ENCODE results near the gene LIMA1. TPM values are rescaled to one million over a fixed set of nuclear protein-coding genes. Genes with fewer than 3 reads are reported as not detected.
"Not testable (repeated sequence)": the region's sequence is repeated elsewhere in the genome, so short reads cannot be mapped to it uniquely, and the experiment has no call there.

The LIMA1 gene
- total and polyA plus RNA-seq, 2 experiments from 2014 or later: 8.9 to 12.6 TPM

DNA sequence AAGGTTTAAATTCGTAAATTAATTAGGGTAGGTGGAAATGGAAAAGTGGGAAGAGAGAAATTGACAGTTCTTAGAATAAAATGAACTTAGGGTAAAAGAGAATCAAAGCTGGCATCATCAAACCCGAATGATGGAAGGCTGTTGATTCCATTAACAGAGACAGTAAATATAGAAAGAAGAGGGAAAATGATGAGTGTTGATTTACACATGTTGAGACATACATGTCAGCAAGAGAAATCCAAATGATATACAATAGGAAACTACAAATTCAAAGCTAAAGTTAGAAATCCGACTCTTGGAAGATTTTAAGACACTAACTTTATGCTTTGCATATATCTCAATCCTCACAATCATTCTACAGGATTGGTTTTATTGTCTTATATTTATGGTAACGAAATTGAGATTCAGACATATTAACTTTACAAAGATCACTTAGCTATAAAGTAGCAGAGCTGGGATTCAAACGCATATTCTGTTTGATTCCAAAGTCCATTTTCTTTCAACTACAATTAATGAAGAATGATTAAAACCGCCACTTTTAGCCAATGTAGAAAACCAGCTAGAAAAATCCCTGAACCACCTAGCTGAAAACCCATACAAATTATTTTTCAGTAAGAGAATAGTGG, 30.2 kb downstream of the LIMA1 start:
- Histone ChIP-seq H3K4me1 (ENCODE audit: low read depth) (peaks cover 5% of the 10 kb centered on the region), H3K27ac (no peak overlapping the region), H3K36me3 (no peaks in the 10 kb centered on the region), H3K27me3 (no peaks in the 10 kb centered on the region), H3K9me3 (ENCODE audit: low read depth) (no peaks in the 10 kb centered on the region), H3K4me3 (no peak overlapping the region)
- DNase-seq (ENCODE audit: low read depth in 1 of 2, low spot score in 1 of 2): no peak
- TF ChIP-seq, protein P1, sequence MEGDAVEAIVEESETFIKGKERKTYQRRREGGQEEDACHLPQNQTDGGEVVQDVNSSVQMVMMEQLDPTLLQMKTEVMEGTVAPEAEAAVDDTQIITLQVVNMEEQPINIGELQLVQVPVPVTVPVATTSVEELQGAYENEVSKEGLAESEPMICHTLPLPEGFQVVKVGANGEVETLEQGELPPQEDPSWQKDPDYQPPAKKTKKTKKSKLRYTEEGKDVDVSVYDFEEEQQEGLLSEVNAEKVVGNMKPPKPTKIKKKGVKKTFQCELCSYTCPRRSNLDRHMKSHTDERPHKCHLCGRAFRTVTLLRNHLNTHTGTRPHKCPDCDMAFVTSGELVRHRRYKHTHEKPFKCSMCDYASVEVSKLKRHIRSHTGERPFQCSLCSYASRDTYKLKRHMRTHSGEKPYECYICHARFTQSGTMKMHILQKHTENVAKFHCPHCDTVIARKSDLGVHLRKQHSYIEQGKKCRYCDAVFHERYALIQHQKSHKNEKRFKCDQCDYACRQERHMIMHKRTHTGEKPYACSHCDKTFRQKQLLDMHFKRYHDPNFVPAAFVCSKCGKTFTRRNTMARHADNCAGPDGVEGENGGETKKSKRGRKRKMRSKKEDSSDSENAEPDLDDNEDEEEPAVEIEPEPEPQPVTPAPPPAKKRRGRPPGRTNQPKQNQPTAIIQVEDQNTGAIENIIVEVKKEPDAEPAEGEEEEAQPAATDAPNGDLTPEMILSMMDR (IDR thresholded peaks at IDR 0.05; ENCODE audit: low read depth, low read length): no peak

DNA sequence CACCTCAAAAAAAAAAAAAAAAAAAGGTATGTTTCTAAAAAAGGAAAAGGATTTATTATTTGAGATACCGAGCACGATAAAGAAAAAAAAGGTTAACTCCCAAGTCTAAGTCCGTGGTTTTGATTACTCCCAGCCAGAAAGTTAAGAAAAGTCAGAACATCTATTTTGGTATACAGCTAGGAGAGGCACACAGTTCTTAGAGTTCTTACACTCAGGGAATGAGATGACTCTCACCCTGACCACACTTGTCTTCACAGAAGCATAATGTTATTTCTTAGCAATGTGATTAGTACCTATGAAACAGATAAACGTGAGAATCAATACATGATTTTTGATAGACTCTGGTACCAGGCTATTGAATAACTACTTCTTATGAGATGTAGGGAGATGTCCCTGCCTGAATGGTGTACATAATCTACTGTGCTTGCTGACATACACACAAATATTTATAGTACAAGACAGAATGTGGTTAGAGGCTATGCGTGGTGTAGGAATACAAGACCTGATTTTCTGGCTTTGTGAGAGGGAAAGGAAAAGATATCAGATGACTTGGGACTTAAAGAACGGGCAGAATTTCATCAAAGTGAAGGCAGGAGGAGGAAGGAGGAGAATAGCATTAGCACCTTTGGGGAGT, 31.6 kb downstream of the LIMA1 start:
- DNase-seq (ENCODE audit: low read depth in 1 of 2, low spot score in 1 of 2): no peak
- Histone ChIP-seq H3K4me1 (ENCODE audit: low read depth) (peaks cover 5% of the 10 kb centered on the region), H3K27ac (no peak overlapping the region), H3K36me3 (no peaks in the 10 kb centered on the region), H3K9me3 (ENCODE audit: low read depth) (no peaks in the 10 kb centered on the region), H3K27me3 (no peaks in the 10 kb centered on the region), H3K4me3 (no peak overlapping the region)
- TF ChIP-seq, protein P1 (IDR thresholded peaks at IDR 0.05; ENCODE audit: low read depth, low read length): no peak

DNA sequence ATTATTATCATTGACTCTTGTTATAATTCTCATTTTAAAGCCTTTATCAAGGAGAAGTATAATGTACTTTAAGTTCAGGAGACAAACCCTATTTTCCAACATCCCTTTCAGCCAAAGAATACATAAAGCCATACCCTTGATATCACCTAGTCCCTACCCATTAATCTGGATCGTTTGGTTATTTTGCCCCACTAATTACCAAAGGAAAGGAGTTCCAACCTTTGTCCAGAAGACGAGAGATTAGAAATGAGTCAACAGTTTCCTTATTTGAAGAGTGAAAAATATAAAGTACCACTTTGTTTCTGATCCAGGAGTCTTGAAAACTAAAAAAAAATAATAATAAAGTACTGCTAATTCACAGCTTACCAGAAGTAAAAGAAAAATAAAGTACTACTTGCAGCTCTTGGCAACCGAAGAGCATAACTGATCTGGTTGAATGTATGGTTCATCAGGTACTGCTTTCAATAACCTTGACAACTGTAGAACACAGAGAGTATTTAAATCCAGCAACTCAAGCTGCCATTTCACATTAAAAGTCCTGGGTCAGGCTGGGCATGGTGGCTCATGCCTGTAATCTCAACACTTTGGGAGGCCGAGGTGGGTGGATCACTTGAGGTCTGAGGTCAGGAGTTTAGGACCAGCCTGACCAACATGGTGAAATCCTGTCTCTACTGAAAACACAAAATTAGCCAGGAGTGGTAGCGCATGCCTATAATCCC, 33.7 kb downstream of the LIMA1 start:
- no peak overlapping the region for H3K4me3 ChIP-seq
- TF ChIP-seq, protein P1 (IDR thresholded peaks at IDR 0.05; ENCODE audit: low read depth, low read length): no peak
- H3K27me3 ChIP-seq: no peaks in the 10 kb centered on the region
- H3K36me3 ChIP-seq: no peaks in the 10 kb centered on the region
- H3K4me1 ChIP-seq (ENCODE audit: low read depth): peaks cover 5% of the 10 kb centered on the region
- DNase-seq (ENCODE audit: low read depth in 1 of 2, low spot score in 1 of 2): peak in 1 of 2 donors; percentile 36
- no peaks in the 10 kb centered on the region for H3K9me3 ChIP-seq (ENCODE audit: low read depth)
- H3K27ac ChIP-seq: no peak overlapping the region

DNA sequence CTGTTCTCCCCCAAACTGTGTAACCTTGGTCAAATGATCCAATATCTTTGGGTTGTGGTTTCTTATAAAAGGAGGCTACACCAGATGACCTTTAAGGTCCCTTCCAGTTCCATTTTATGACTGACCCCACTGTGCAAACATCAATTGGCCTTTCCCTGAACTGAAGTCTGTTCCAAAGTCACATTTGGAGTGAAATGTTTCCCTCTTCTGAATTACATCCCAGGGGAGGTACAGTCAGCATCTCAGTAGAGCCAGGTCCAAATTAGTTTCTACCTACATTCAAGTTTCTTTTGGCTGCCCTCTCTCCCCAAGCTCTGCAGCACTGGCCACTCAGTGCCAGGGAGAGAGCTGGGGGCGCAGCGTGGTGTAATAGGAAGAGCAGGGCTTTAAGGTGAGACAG, 34.4 kb downstream of the LIMA1 start:
- TF ChIP-seq, protein P1 (IDR thresholded peaks at IDR 0.05; ENCODE audit: low read depth, low read length): no peak
- Histone ChIP-seq H3K27me3 (no peaks in the 10 kb centered on the region), H3K36me3 (no peaks in the 10 kb centered on the region), H3K4me3 (no peak overlapping the region), H3K9me3 (ENCODE audit: low read depth) (no peaks in the 10 kb centered on the region), H3K4me1 (ENCODE audit: low read depth) (peaks cover 5% of the 10 kb centered on the region), H3K27ac (no peak overlapping the region)
- no peak for DNase-seq (ENCODE audit: low read depth in 1 of 2, low spot score in 1 of 2)

DNA sequence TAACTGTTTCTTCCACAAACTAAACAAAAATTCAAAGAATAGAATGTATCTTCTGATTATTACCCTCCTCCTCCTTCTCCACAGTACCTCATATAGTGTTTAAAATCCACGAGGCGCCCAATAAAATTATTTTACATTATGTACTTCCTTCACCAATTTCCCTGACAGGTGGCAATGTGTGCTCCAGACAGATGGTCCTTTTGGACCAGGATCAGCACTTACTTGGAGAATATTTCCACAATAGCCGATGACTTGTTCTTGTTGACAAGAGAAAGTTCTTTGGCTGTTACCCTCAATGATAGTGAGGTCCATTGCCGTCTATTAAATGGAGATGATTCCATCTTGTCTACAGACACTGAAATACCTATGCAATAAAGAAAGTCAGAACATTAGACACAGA, 34.9 kb downstream of the LIMA1 start:
- no peak overlapping the region for H3K4me3 ChIP-seq
- no peak for DNase-seq (ENCODE audit: low read depth in 1 of 2, low spot score in 1 of 2)
- H3K9me3 ChIP-seq (ENCODE audit: low read depth): no peaks in the 10 kb centered on the region
- no peak overlapping the region for H3K27ac ChIP-seq
- no peaks in the 10 kb centered on the region for H3K36me3 ChIP-seq
- peaks cover 5% of the 10 kb centered on the region for H3K4me1 ChIP-seq (ENCODE audit: low read depth)
- TF ChIP-seq, protein P1 (IDR thresholded peaks at IDR 0.05; ENCODE audit: low read depth, low read length): no peak
- no peaks in the 10 kb centered on the region for H3K27me3 ChIP-seq

DNA sequence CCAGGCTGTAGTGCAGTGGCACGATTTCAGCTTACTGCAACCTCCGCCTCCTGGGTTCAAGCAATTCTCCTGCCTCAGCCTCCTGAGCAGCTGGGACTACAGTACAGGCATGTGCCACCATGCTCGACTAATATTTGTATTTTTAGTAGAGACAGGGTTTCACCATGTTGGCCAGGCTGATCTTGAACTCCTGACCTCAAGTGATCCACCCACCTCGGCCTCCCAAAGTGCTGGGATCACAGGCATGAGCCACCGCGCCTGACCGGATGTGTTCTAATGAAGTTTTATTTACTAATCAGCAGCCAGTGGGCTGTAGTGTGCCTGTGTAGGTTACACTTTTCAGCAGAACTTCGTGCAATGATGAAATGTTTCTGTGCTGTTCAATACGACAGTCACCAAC, 35.7 kb downstream of the LIMA1 start:
- not testable (repeated sequence) for H3K27ac ChIP-seq; H3K9me3 ChIP-seq (ENCODE audit: low read depth); H3K4me3 ChIP-seq

More for the DNA sequence above, 35.7 kb downstream of the LIMA1 start:
- H3K36me3 ChIP-seq; H3K27me3 ChIP-seq; DNase-seq (ENCODE audit: low read depth in 1 of 2, low spot score in 1 of 2); H3K4me1 ChIP-seq (ENCODE audit: low read depth): not testable (repeated sequence)
